B cell (primary cell): ENCODE data around the gene RASAL3.

Source experiments
- CTCF ChIP-seq: fragments of 200-600 bp; IDR thresholded peaks from one replicate; pipeline ENCODE4 v1.8.0; 2022; ENCODE audit warnings: antibody characterized with exemption, mild to moderate bottlenecking
- EZH2 ChIP-seq: IDR thresholded peaks from 2 replicates; pipeline ENCODE4 v1.6.1; 2012; ENCODE audit warnings: borderline replicate concordance, low read depth, mild to moderate bottlenecking, moderate library complexity, low read length; ENCODE audit not compliant: insufficient read depth, poor library complexity, severe bottlenecking

- TF ChIP-seq CTCF (no peak), EZH2 (no peak)
These were observed 24.3 kb downstream of the RASAL3 start for GRCh38 chr19:15439821-15440641.
